ENCODE measurements around the gene UBE2D2. TPM values are rescaled to one million over a fixed set of nuclear protein-coding genes. Genes with fewer than 3 reads are reported as not detected.

The UBE2D2 gene
- total and polyA plus RNA-seq, 2 of the 13 experiments (the other 11 are each of a cell fraction or from before 2014, with no cell fraction given) = 79.1 to 109 TPM

- no peak for TF ChIP-seq RNF219 (CRISPR knock-in tag; IDR thresholded peaks at IDR 0.05)
- peak; percentile 84 for TF ChIP-seq ZNF768 (CRISPR knock-in tag; IDR thresholded peaks at IDR 0.05)
- TF ChIP-seq DR1 (CRISPR knock-in tag; IDR thresholded peaks at IDR 0.05) = no peak
- TF ChIP-seq HNF4G (IDR thresholded peaks at IDR 0.05; ENCODE audit: borderline replicate concordance, low read depth, low read length) = 0 out of 2 replicates have a peak, but pooled peaks have one; percentile 62
- peak; percentile 63; the same call in 1 of the 2 replicates for TF ChIP-seq HNF4G (CRISPR knock-in tag; IDR thresholded peaks at IDR 0.05; ENCODE audit: borderline replicate concordance, low read depth)
- 0 out of 2 replicates have a peak, but pooled peaks have one; percentile 37 for TF ChIP-seq ZFP41 (CRISPR knock-in tag; IDR thresholded peaks at IDR 0.05; ENCODE audit: borderline replicate concordance)
- no peak; the same call in 1 of the 2 replicates for TF ChIP-seq TGIF2 (CRISPR knock-in tag; IDR thresholded peaks at IDR 0.05)
- TF ChIP-seq ATF1 (CRISPR knock-in tag; IDR thresholded peaks at IDR 0.05) = no peak
- TF ChIP-seq TERF1 (CRISPR knock-in tag; IDR thresholded peaks at IDR 0.05) = no peak
- TF ChIP-seq GLMP (CRISPR knock-in tag; IDR thresholded peaks at IDR 0.05; ENCODE audit: borderline replicate concordance) = no peak
- peak; percentile 62; the same call in 1 of the 2 replicates for TF ChIP-seq SIN3A (IDR thresholded peaks at IDR 0.05; ENCODE audit: borderline replicate concordance, low read depth, low read length)
- TF ChIP-seq JUN (CRISPR knock-in tag; IDR thresholded peaks at IDR 0.05) = 0 out of 2 replicates have a peak, but pooled peaks have one; percentile 54
- TF ChIP-seq ZNF574 (CRISPR knock-in tag; IDR thresholded peaks at IDR 0.05) = peak; percentile 80
- peak; percentile 20; the same call in 1 of the 2 replicates for TF ChIP-seq ATF3 (CRISPR knock-in tag; IDR thresholded peaks at IDR 0.05)
- TF ChIP-seq NFAT5 (CRISPR knock-in tag; IDR thresholded peaks at IDR 0.05) = no peak
- TF ChIP-seq MATR3 (CRISPR knock-in tag; IDR thresholded peaks at IDR 0.05) = no peak
Observed at GRCh38 chr5:139637438-139638089, 76.4 kb downstream of the UBE2D2 start (continued).
